ENCODE results near the gene CC2D2A. TPM values are rescaled to one million over a fixed set of nuclear protein-coding genes. Genes with fewer than 3 reads are reported as not detected.

Gene CC2D2A
- total RNA-seq, 6 donors from 2014 or later, result 16.3 to 47.4 (median 25.1) TPM

DNA sequence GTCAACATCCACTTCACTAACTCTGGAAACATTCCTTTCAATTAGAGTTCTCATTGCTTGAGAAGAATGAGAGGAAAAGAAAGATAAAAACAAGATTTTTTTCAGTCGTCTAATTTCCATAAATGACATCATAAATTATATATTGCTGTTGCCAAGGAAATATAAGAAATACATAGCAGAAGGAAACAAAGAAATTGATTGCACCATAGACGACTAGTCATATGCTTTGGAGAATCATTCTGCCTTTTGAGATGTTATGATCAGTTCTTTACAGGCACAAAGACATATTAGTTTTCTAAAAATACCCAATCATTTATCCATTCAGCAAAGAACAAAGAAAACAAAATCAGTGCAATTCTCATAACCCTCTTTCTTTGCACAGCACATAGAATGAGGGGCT, 42.5 kb upstream of the CC2D2A start:
- TF ChIP-seq EP300 (IDR thresholded peaks at IDR 0.05), result no peak
- TF ChIP-seq, protein P1, sequence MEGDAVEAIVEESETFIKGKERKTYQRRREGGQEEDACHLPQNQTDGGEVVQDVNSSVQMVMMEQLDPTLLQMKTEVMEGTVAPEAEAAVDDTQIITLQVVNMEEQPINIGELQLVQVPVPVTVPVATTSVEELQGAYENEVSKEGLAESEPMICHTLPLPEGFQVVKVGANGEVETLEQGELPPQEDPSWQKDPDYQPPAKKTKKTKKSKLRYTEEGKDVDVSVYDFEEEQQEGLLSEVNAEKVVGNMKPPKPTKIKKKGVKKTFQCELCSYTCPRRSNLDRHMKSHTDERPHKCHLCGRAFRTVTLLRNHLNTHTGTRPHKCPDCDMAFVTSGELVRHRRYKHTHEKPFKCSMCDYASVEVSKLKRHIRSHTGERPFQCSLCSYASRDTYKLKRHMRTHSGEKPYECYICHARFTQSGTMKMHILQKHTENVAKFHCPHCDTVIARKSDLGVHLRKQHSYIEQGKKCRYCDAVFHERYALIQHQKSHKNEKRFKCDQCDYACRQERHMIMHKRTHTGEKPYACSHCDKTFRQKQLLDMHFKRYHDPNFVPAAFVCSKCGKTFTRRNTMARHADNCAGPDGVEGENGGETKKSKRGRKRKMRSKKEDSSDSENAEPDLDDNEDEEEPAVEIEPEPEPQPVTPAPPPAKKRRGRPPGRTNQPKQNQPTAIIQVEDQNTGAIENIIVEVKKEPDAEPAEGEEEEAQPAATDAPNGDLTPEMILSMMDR (IDR thresholded peaks at IDR 0.05), result no peak
- TF ChIP-seq POLR2AphosphoS5 (IDR thresholded peaks at IDR 0.05), result no peak
- no peak for TF ChIP-seq POLR2A (IDR thresholded peaks at IDR 0.05)
- Histone ChIP-seq H3K4me1 (peaks cover 0 to 17% (median 3%) of the 10 kb centered on the region in 4 donors), H3K27ac (peak overlapping the region in 2 of 4 donors; percentile 44 to 56), H3K4me3 (no peak overlapping the region), H3K27me3 (no peaks in the 10 kb centered on the region), H3K36me3 (no peaks in the 10 kb centered on the region), H3K9me3 (no peaks in the 10 kb centered on the region)
- WGBS, 2 donors, result 29 to 54% methylated on average over 2 of the region's 2 CpGs
- no peak for DNase-seq
- ATAC-seq (ENCODE audit: low FRiP score in 2 of 2), result no peak

- ATAC-seq (ENCODE audit: low FRiP score in 2 of 2) (no peak), DNase-seq (no peak)
- TF ChIP-seq POLR2A (IDR thresholded peaks at IDR 0.05) (no peak), EP300 (IDR thresholded peaks at IDR 0.05) (no peak), POLR2AphosphoS5 (IDR thresholded peaks at IDR 0.05) (no peak)
- TF ChIP-seq, protein P1 (IDR thresholded peaks at IDR 0.05), result no peak
- Histone ChIP-seq H3K4me1 (peaks cover 0 to 17% (median 3%) of the 10 kb centered on the region in 4 donors), H3K4me3 (peak within 1 kb of the TSS in 1 of 4 donors; percentile 1), H3K36me3 (no peaks in the 10 kb centered on the region), H3K27ac (peak within 1 kb of the TSS in 2 of 4 donors; percentile 44 to 56), H3K9me3 (no peaks in the 10 kb centered on the region), H3K27me3 (no peaks in the 10 kb centered on the region)
- WGBS, 2 donors, result 68% methylated on average over 3 of the region's 3 CpGs
Observed at GRCh38 chr4:15427701-15428100, 42.0 kb upstream of the CC2D2A start, which contains the start of gene C1QTNF7. TSS of gene C1QTNF7 (plus strand) at chr4:15428033. CDS start at chr4:15435744, 7,711 bp downstream.

GRCh38 chr4:15428611-15429010, 41.1 kb upstream of the CC2D2A start:
- peak in 1 of 2 donors; percentile 50 for ATAC-seq (ENCODE audit: low FRiP score in 2 of 2)
- WGBS, 2 donors, result 16 to 42% methylated on average over 1 of the region's 1 CpG
- Histone ChIP-seq H3K9me3 (no peaks in the 10 kb centered on the region), H3K27me3 (no peaks in the 10 kb centered on the region), H3K4me1 (peaks cover 0 to 17% (median 3%) of the 10 kb centered on the region in 4 donors), H3K36me3 (no peaks in the 10 kb centered on the region), H3K4me3 (no peak overlapping the region), H3K27ac (peak overlapping the region in 1 of 4 donors; percentile 44)
- TF ChIP-seq, protein P1 (IDR thresholded peaks at IDR 0.05), result no peak
- TF ChIP-seq POLR2A (IDR thresholded peaks at IDR 0.05) (no peak), POLR2AphosphoS5 (IDR thresholded peaks at IDR 0.05) (no peak), EP300 (IDR thresholded peaks at IDR 0.05) (no peak)
- peak in 1 of 2 donors; percentile 34 for DNase-seq

DNA sequence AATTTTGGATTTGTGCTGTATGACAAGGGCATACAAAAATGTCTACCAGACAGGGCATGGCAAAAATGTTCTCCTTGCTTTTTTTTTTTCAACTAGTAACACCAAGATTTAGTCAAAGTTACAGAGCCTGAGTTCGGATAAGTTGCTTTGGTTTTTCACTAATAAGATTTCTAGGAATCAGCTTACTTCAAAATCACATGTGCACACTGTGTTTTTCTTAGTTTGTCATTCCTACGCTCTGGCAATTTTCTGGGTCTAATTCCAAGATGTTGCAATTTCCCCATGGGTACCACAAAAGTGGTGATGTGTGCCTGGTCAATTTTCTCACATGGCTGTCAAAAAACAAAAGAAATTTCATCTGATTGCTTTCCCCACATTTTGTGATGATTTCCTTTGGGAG, 35.6 kb upstream of the CC2D2A start:
- WGBS, 2 donors, result 84 to 87% methylated on average over 2 of the region's 2 CpGs
- Histone ChIP-seq H3K27ac (no peak overlapping the region), H3K4me1 (peaks cover 0 to 4% (median 0%) of the 10 kb centered on the region in 4 donors), H3K27me3 (no peaks in the 10 kb centered on the region), H3K9me3 (no peaks in the 10 kb centered on the region), H3K36me3 (no peaks in the 10 kb centered on the region), H3K4me3 (no peak overlapping the region)
- DNase-seq (no peak), ATAC-seq (ENCODE audit: low FRiP score in 2 of 2) (no peak)
- no peak for TF ChIP-seq EP300 (IDR thresholded peaks at IDR 0.05)
- no peak for TF ChIP-seq POLR2A (IDR thresholded peaks at IDR 0.05)
- TF ChIP-seq, protein P1 (IDR thresholded peaks at IDR 0.05), result no peak
- TF ChIP-seq POLR2AphosphoS5 (IDR thresholded peaks at IDR 0.05), result no peak

DNA sequence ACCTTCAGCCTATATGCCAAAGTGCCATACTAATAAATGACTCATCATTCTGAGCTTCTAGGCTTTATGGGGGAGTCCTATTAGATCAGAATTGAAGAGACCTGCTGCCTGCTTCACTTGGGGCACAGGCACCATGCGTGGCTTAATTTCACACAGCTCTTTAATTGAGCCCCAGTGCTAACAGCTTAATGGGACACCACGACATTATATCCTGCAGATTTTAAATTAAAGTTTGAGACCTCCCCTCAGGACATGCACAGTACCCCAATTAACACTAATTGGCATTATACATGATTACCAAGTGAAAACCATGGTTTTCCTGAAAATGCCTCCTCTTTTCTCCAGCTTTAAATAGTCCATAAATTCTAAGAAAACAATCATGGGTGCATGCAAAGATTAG, 35.0 kb upstream of the CC2D2A start:
- TF ChIP-seq, protein P1 (IDR thresholded peaks at IDR 0.05), result no peak
- TF ChIP-seq EP300 (IDR thresholded peaks at IDR 0.05) (no peak), POLR2AphosphoS5 (IDR thresholded peaks at IDR 0.05) (no peak), POLR2A (IDR thresholded peaks at IDR 0.05) (no peak)
- Histone ChIP-seq H3K4me1 (peaks cover 0 to 4% (median 0%) of the 10 kb centered on the region in 4 donors), H3K36me3 (no peaks in the 10 kb centered on the region), H3K4me3 (no peak overlapping the region), H3K27ac (no peak overlapping the region), H3K27me3 (no peaks in the 10 kb centered on the region), H3K9me3 (no peaks in the 10 kb centered on the region)
- ATAC-seq (ENCODE audit: low FRiP score in 2 of 2), result no peak
- DNase-seq, result no peak
- WGBS, 2 donors, result 92 to 95% methylated on average over 2 of the region's 2 CpGs
